Measurements from ENCODE around the gene L2HGDH.

DNA sequence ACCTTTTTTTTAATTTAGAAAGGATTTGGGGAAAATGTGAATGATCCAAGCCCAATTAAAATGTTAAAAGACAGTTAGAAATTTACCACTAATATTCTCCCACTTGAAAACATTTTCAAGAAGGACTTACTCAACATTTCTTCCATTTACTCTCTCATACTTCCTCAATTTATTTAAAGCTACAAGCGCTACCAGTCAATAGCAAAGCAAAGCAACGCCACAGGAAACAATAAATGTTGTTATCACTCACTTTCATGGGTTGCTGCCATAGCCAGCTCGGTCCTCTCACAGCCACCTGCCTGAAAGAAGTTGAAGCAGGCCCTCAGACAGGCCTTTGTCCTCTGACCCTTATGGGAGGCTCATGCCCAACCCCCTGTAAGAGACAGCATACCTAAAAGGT lies 74.6 kb downstream of the L2HGDH start:
- TF ChIP-seq REST (IDR thresholded peaks at IDR 0.05; ENCODE audit: insufficient read depth in 1 of 2, low read depth in 2 of 2, low read length in 2 of 2) (no peak), POLR2AphosphoS5 (IDR thresholded peaks at IDR 0.05; ENCODE audit: low read depth, low read length) (no peak)
